Stimulated activated CD4-positive, alpha-beta T cell treated with anti-CD3 and anti-CD28 coated beads, TNF-alpha, amount 100 ng/mL, for 1 hour (primary cell): ENCODE results near the gene PROM1.

Experiments used
- DNase-seq, 3 donors: peaks; one replicate each; pipeline ENCODE4 v3.0.0-alpha.2; 2020; ENCODE audit warnings: low read depth in 3 of 3, low spot score in 1 of 3

PROM1 gene

GRCh38 chr4:16110661-16111290 lies 27.0 kb upstream of the PROM1 start:
- no peak for DNase-seq

DNA sequence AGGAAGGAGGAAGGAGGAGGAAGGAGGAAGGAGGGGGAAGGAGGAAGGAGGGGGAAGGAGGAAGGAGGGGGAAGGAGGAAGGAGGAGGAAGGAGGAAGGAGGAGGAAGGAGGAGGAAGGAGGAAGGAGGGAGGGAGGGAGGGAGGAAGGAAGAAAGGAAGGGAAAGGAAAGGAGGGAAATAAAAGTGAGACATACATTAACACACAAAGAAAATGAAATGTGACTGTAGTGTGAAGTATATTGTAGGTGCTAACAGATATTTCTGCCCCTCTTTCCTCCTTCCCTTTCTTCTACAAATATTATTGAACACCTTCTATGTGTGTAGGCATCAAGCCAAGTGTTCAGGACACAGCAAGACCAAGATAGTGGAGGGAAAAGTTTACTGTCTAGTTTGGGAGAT lies 26.4 kb upstream of the PROM1 start:
- no peak for DNase-seq

GRCh38 chr4:16109256-16109655 lies 25.4 kb upstream of the PROM1 start:
- DNase-seq = no peak

GRCh38 chr4:16106956-16107355 lies 23.1 kb upstream of the PROM1 start:
- no peak for DNase-seq

- DNase-seq = no peak
Observed at GRCh38 chr4:16104520-16104919, 20.7 kb upstream of the PROM1 start.

- DNase-seq = no peak
Observed at GRCh38 chr4:16102356-16102755, 18.5 kb upstream of the PROM1 start.

- no peak for DNase-seq
Observed at GRCh38 chr4:16100833-16101232, 17.0 kb upstream of the PROM1 start.

GRCh38 chr4:16092682-16093319 lies 9.0 kb upstream of the PROM1 start:
- no peak for DNase-seq

DNA sequence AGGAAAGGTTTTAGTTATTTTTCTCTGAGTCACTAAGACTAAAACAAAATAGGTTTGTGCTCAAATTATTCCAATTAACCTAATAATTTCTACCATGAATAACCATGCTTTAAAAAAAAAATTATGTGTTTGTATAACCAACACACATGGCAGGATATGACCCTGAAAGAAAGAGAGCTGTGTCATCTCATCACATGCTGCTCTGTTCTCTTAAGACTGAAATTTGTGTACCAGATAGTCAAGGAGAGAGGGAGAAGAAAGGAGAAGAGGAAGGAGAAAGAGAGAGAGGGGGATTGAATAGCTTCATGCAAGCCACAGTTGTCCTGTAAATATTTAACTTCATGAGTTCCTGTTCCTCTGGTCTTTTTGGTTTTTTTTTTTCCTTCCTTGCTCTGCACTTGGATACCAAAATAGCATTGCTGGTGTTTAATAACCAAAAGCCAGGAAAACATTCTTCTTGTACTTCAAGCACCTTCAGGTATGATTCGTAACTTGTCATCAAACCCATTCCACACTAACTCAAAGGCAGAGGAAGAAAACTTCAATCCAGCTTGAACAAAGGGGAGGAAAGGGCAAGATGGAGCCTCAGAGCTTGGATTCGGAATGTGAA lies 6.4 kb upstream of the PROM1 start:
- no peak for DNase-seq

DNA sequence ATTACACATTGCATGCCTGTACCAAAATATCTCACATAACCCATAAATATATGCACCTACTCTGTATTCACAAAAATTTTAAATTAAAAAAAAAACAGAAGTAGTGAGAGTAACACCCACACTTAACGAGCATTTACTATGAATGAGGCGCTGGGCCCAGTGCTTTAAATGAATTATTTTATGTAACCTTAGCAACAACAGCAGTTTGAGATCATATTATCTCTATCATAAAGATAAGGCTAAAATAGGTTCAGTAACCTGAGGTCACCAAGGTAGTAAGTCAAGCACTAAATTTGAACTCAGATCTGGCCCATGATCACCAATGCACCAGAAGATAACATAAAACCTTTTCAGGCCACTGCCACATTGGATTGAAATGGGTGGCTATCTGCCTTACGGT lies 5.3 kb upstream of the PROM1 start:
- no peak for DNase-seq

DNA sequence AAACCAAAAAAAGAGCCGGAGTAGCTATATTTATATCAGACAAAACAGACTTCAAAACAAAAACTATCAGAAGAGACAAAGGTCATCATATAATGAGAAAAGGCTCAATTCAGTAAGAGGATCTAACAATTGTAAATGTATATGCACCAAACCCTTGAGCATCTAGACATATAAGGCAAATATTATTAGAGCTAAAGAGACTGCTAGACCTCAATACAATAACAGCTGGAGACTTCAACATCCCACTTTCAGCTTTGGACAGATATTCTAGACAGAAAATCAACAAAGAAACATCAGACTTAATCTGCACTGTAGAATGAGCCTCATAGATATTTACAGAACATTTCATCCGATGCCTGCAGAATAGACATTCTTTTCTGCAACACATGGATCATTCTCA lies 4.8 kb upstream of the PROM1 start:
- DNase-seq = no peak

DNA sequence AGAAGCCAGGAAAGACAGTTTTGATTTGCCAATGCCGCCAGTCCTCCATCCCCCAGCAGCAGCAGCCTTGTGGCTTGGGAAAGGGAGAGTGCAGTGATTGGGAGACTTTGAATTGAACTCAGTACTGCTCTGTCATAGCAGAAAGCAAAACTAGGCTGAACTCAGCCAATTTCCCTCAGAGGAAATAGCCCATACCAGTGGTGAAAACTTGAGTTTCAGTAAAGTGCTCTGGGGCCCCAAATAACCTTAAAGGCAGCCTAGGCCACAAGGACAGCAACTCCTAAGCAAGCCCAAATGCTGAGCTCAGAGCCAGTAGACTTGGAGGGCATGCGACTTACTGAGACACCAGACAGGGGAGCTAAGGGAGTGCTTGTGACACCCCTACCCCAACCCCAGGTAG lies 2.0 kb upstream of the PROM1 start:
- no peak for DNase-seq

GRCh38 chr4:16082426-16083240 lies 1.2 kb downstream of the PROM1 start:
- no peak for DNase-seq

- DNase-seq = no peak
Observed at GRCh38 chr4:16082041-16082425, 1.8 kb downstream of the PROM1 start.

DNA sequence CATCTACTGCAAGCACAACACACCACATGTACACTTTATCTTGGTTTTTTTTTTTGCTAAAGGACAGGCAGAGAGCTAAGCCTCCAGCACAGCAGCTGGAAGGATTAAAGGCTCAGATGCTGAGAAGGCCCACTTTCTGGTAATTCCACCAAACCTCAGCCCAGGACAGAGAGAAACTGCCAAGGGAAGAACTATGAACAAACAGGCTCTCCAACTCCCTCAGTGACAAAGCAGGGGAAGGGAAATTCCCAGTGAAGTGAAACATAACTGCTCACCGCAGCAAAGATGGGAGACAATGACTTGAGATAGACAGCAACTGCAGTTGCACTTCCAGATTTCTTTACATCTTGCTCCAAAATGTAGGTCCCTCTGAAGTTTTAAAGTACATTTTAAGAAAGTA lies 4.8 kb downstream of the PROM1 start:
- no peak for DNase-seq

GRCh38 chr4:16078195-16078760 lies 5.5 kb downstream of the PROM1 start:
- DNase-seq = no peak

- DNase-seq = no peak
Observed at GRCh38 chr4:16077786-16078185, 6.0 kb downstream of the PROM1 start.

- no peak for DNase-seq
Observed at GRCh38 chr4:16075975-16076757, 7.7 kb downstream of the PROM1 start.

DNA sequence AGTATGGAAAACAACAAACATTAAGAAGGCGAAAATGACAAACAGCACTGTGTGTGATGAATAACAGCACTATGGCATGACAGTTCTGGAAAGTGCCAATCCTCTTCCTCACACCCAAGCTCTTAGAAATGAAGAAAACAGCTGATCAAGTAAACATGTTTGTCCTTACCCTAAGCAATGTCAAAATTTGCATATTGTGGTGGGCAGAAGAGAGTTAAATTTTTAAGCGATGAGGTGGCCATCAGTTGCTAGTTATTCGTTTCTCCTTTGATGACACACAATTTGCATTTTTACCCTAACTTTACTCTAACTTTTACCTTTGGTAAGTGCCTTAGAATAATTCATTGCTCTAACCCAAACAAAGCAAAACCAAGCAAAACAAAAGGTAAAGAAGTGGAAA lies 8.8 kb downstream of the PROM1 start:
- DNase-seq = no peak

DNA sequence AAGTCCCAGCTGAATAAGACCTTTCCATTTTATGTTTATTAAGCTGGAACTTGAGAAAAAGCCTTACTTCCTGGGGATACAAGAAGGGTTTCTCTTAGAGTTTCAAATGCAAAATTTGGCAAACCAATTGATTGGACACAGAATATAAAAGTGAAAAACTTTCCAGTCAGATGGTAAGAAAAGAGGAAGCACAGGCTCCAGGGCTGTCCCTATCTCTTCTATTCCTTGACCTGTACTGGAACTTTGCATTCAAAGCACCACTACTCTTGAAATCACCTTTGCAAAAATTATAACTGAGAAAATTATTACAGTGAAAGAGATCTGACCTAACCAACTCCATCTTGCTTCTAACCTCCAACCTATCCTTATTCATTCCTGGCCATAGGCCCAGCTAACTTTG lies 11.7 kb downstream of the PROM1 start:
- no peak for DNase-seq

DNA sequence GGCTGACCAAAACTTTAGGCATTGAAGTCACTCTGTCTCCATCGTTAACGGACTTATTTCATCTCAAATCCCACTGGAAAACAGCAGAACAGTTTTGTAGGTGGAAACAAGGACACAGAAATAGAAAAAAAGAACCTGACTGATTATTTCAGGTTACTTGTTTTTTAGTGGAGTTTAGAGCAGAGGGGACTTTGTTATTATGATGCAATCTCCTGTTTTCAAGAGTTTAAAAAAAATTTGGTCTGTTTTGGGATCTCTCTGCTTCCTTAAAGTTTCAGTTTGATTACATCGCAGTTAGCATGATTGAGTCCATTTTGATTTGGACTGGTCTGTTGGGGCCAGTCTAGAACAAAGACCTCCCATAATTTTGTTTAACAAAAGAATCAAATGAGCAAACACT lies 13.6 kb downstream of the PROM1 start:
- DNase-seq = no peak
